CD4-positive, alpha-beta T cell (primary cell): ENCODE measurements around the gene DOCK4. TPM values are rescaled to one million over a fixed set of nuclear protein-coding genes. Genes with fewer than 3 reads are reported as not detected.

Source experiments
- ATAC-seq: fragments of 200-7000 bp; cut with Tn5 transposase; one replicate; pipeline ENCODE4 v1.10.0; 2022; ENCODE audit warnings: mild to moderate bottlenecking; ENCODE audit not compliant: poor library complexity
- CTCF ChIA-PET: fragments of 350-600 bp; sonication (Branson Sonifier 250); formaldehyde crosslinking; loops from one replicate; lab custom pipeline; 2021; ENCODE audit warnings: antibody characterized with exemption, inconsistent platforms; lab: Charles Lee
- POLR2A ChIA-PET: fragments of 350-600 bp; sonication (Branson Sonifier 250); formaldehyde crosslinking; loops from one replicate; lab custom pipeline; 2021; ENCODE audit warnings: antibody characterized with exemption, inconsistent platforms; lab: Charles Lee
- DNase-seq, 14 experiments: peaks; one replicate each; pipeline ENCODE4 v3.0.0-alpha.2; 2013 to 2020; ENCODE audit warnings: mixed read lengths in 2 of 14
- H3K27ac ChIP-seq, 2 donors: one replicate each; pipeline versions ENCODE4 v1.5.1 to v1.7.0; 2013; ENCODE audit warnings: low read length in 2 of 2, low read depth in 1 of 2, mild to moderate bottlenecking in 1 of 2
- H3K27me3 ChIP-seq, 2 experiments: 1 replicate in 1 of 2; 2 replicates in 1 of 2; pipeline versions ENCODE4 v1.6.1 to v1.7.0; 2013; ENCODE audit warnings: low read length in 2 of 2, control low read depth in 1 of 2, mild to moderate bottlenecking in 1 of 2, moderate library complexity in 1 of 2; ENCODE audit not compliant: insufficient read depth in 2 of 2, control insufficient read depth in 1 of 2
- H3K36me3 ChIP-seq: one replicate; pipeline ENCODE4 v1.6.1; 2013; ENCODE audit warnings: low read length, control low read depth; ENCODE audit not compliant: insufficient read depth
- H3K4me1 ChIP-seq: one replicate; pipeline ENCODE4 v1.6.1; 2013; ENCODE audit warnings: low read length, control low read depth; ENCODE audit not compliant: insufficient read depth
- H3K4me3 ChIP-seq: one replicate; pipeline ENCODE4 v1.5.1; 2013; ENCODE audit warnings: mild to moderate bottlenecking, low read length, moderate library complexity
- H3K9me3 ChIP-seq, 2 experiments: 1 replicate in 1 of 2; 2 replicates in 1 of 2; pipeline versions ENCODE4 v1.6.1 to v1.7.0; 2013; ENCODE audit warnings: low read length in 2 of 2, mild to moderate bottlenecking in 2 of 2, control low read depth in 1 of 2, moderate library complexity in 1 of 2; ENCODE audit not compliant: control insufficient read depth in 1 of 2, insufficient read depth in 1 of 2
- H3K27ac Mint-ChIP-seq: one replicate; pipeline ENCODE4 v1.8.0; 2020; ENCODE audit warnings: mixed read lengths
- H3K27me3 Mint-ChIP-seq: one replicate; pipeline ENCODE4 v1.8.0; 2021; ENCODE audit warnings: mixed read lengths
- H3K36me3 Mint-ChIP-seq: one replicate; pipeline ENCODE4 v1.8.0; 2021; ENCODE audit warnings: low read depth, mixed read lengths
- H3K4me1 Mint-ChIP-seq: one replicate; pipeline ENCODE4 v1.8.0; 2021; ENCODE audit warnings: low read depth, mixed read lengths
- H3K4me3 Mint-ChIP-seq: one replicate; pipeline ENCODE4 v1.8.0; 2020; ENCODE audit warnings: mild to moderate bottlenecking, mixed read lengths
- H3K9me3 Mint-ChIP-seq: one replicate; pipeline ENCODE4 v1.8.0; 2020; ENCODE audit warnings: mixed read lengths
- CTCF ChIP-seq: fragments of 200-600 bp; IDR thresholded peaks from one replicate; pipeline ENCODE4 v1.8.0; 2022; ENCODE audit warnings: antibody characterized with exemption, mild to moderate bottlenecking
- intact Hi-C, 2 experiments: fragments of 100-400 bp; cut with DNase I in 1 of 2; cut with micrococcal nuclease in 1 of 2; formaldehyde crosslinking; loops; one replicate each; pipeline versions ENCODE4 v1.15.1 to v1.9.0; 2023 to 2025; cut with DNase I, micrococcal nuclease
- total RNA-seq, 174 experiments: library from RNA in 2 of 174; stranded (reverse) in 2 of 174; gene quantifications; one replicate each; pipeline ENCODE4 v1.2.3 and lab custom pipeline; 2021 to 2026

The DOCK4 gene
- total RNA-seq, 2 experiments from 2014 or later = 0.31 to 0.38 TPM

GRCh38 chr7:112138325-112138852 lies 67.8 kb downstream of the DOCK4 start:
- H3K27me3 ChIP-seq = no peaks in the 10 kb centered on the region
- Mint-ChIP-seq H3K36me3 (no peaks in the 10 kb centered on the region), H3K9me3 (no peaks in the 10 kb centered on the region), H3K27me3 (no peaks in the 10 kb centered on the region), H3K27ac (no peak overlapping the region), H3K4me1 (no peaks in the 10 kb centered on the region), H3K4me3 (no peak overlapping the region)
- H3K9me3 ChIP-seq = no peaks in the 10 kb centered on the region
- no peak overlapping the region for H3K27ac ChIP-seq
- POLR2A ChIA-PET = interaction anchor here (0.5 kb wide), 1 partner anchor 531 kb away, joined by 3 read pairs; no protein-coding TSS in a partner anchor
- ATAC-seq (no peak), DNase-seq (no peak)
- no peak for TF ChIP-seq CTCF
- H3K36me3 ChIP-seq = no peaks in the 10 kb centered on the region
- no peak overlapping the region for H3K4me3 ChIP-seq
- intact Hi-C loops = no loop called here
- CTCF ChIA-PET = no interaction called here
- H3K4me1 ChIP-seq = no peaks in the 10 kb centered on the region

GRCh38 chr7:112137141-112138101 lies 68.8 kb downstream of the DOCK4 start:
- TF ChIP-seq CTCF = no peak
- no peaks in the 10 kb centered on the region for H3K9me3 ChIP-seq
- Mint-ChIP-seq H3K4me3 (no peak overlapping the region), H3K27ac (no peak overlapping the region), H3K27me3 (no peaks in the 10 kb centered on the region), H3K9me3 (no peaks in the 10 kb centered on the region), H3K4me1 (no peaks in the 10 kb centered on the region), H3K36me3 (no peaks in the 10 kb centered on the region)
- no peaks in the 10 kb centered on the region for H3K27me3 ChIP-seq
- no peaks in the 10 kb centered on the region for H3K4me1 ChIP-seq
- ChIA-PET POLR2A (no interaction called here), CTCF (interaction anchor here (0.7 kb wide), 1 partner anchor 489 kb away, joined by 4 read pairs; no protein-coding TSS in a partner anchor)
- H3K4me3 ChIP-seq = no peak overlapping the region
- H3K36me3 ChIP-seq = no peaks in the 10 kb centered on the region
- intact Hi-C loops = no loop called here
- no peak for DNase-seq
- ATAC-seq = no peak
- H3K27ac ChIP-seq = no peak overlapping the region

GRCh38 chr7:112136271-112137008 lies 69.8 kb downstream of the DOCK4 start:
- H3K4me3 Mint-ChIP-seq = no peak overlapping the region
- intact Hi-C loops = no loop called here
- Histone ChIP-seq H3K27me3 (no peaks in the 10 kb centered on the region), H3K4me3 (no peak overlapping the region), H3K36me3 (no peaks in the 10 kb centered on the region), H3K27ac (no peak overlapping the region), H3K4me1 (no peaks in the 10 kb centered on the region), H3K9me3 (no peaks in the 10 kb centered on the region)
- ChIA-PET POLR2A (no interaction called here), CTCF (interaction anchor here (0.7 to 1.3 kb wide), 2 partner anchors 11 to 490 kb away, joined by 4 to 5 read pairs; no protein-coding TSS in a partner anchor)
- H3K36me3 Mint-ChIP-seq = no peaks in the 10 kb centered on the region
- DNase-seq (no peak), ATAC-seq (no peak)
- no peaks in the 10 kb centered on the region for H3K4me1 Mint-ChIP-seq
- H3K9me3 Mint-ChIP-seq = no peaks in the 10 kb centered on the region
- no peaks in the 10 kb centered on the region for H3K27me3 Mint-ChIP-seq
- TF ChIP-seq CTCF = no peak
- H3K27ac Mint-ChIP-seq = no peak overlapping the region
